Measurements from ENCODE around the gene AMN. TPM values are rescaled to one million over a fixed set of nuclear protein-coding genes. Genes with fewer than 3 reads are reported as not detected.

Gene AMN
- polyA plus RNA-seq, 4 donors, result 22.4 to 59.4 (median 22.7) TPM

GRCh38 chr14:102927346-102927877 is 4.9 kb downstream of the AMN start:
- DNase-seq (ENCODE audit: low read depth in 4 of 4, low spot score in 3 of 4), result no peak

GRCh38 chr14:102927878-102928411 is 5.5 kb downstream of the AMN start:
- DNase-seq (ENCODE audit: low read depth in 4 of 4, low spot score in 3 of 4), result no peak

- peak in 3 of 4 donors; percentile 54 to 63 (median 60) for DNase-seq (ENCODE audit: low read depth in 4 of 4, low spot score in 3 of 4)
Observed at GRCh38 chr14:102928412-102929240, 6.2 kb downstream of the AMN start.

- DNase-seq (ENCODE audit: low read depth in 4 of 4, low spot score in 3 of 4), result no peak
Observed at GRCh38 chr14:102929241-102930137, 7.0 kb downstream of the AMN start.

GRCh38 chr14:102930138-102930752 is 7.8 kb downstream of the AMN start:
- DNase-seq (ENCODE audit: low read depth in 4 of 4, low spot score in 3 of 4), result no peak

GRCh38 chr14:102930753-102931579 is 8.5 kb downstream of the AMN start:
- DNase-seq (ENCODE audit: low read depth in 4 of 4, low spot score in 3 of 4), result no peak

GRCh38 chr14:102931580-102932285 is 9.3 kb downstream of the AMN start:
- DNase-seq (ENCODE audit: low read depth in 4 of 4, low spot score in 3 of 4), result no peak

GRCh38 chr14:102932484-102933248 is 10.2 kb downstream of the AMN start:
- DNase-seq (ENCODE audit: low read depth in 4 of 4, low spot score in 3 of 4), result no peak

GRCh38 chr14:102933618-102934231 is 11.3 kb downstream of the AMN start:
- no peak for DNase-seq (ENCODE audit: low read depth in 4 of 4, low spot score in 3 of 4)

GRCh38 chr14:102935756-102936155 is 13.3 kb downstream of the AMN start:
- no peak for DNase-seq (ENCODE audit: low read depth in 4 of 4, low spot score in 3 of 4)

- DNase-seq (ENCODE audit: low read depth in 4 of 4, low spot score in 3 of 4), result no peak
Observed at GRCh38 chr14:102937331-102938175, 15.1 kb downstream of the AMN start.

GRCh38 chr14:102938191-102938590 is 15.7 kb downstream of the AMN start:
- no peak for DNase-seq (ENCODE audit: low read depth in 4 of 4, low spot score in 3 of 4)

GRCh38 chr14:102939329-102939728 is 16.9 kb downstream of the AMN start:
- DNase-seq (ENCODE audit: low read depth in 4 of 4, low spot score in 3 of 4), result no peak

GRCh38 chr14:102939820-102940561 is 17.5 kb downstream of the AMN start:
- DNase-seq (ENCODE audit: low read depth in 4 of 4, low spot score in 3 of 4), result no peak

GRCh38 chr14:102940729-102941362 is 18.4 kb downstream of the AMN start:
- DNase-seq (ENCODE audit: low read depth in 4 of 4, low spot score in 3 of 4), result no peak
